GM12878 (cell line): Measurements from ENCODE around the gene ING3.

Experiments used
- CTCF ChIP-seq, 3 experiments: IDR thresholded peaks in 2 of 3; conservative IDR thresholded peaks in 1 of 3; 2 replicates each; pipeline ENCODE4 v1.5.1; 2011; ENCODE audit warnings: low read depth in 3 of 3, low read length in 3 of 3, mild to moderate bottlenecking in 3 of 3, control low read depth in 2 of 3, moderate library complexity in 2 of 3, inconsistent platforms in 1 of 3, mixed read lengths in 1 of 3; ENCODE audit not compliant: control insufficient read depth in 2 of 3, insufficient read depth in 1 of 3; ENCODE audit errors: extremely low read depth in 1 of 3
- FOXM1 ChIP-seq: IDR thresholded peaks from 2 replicates; pipeline ENCODE4 v1.6.1; 2012; ENCODE audit warnings: low read depth, mild to moderate bottlenecking, inconsistent platforms, low read length, moderate library complexity
- HDAC2 ChIP-seq: fragments of 200-600 bp; sonication (generic); IDR thresholded peaks from 2 replicates; pipeline ENCODE4 v1.6.1; 2017
- KDM1A ChIP-seq: fragments of 200-600 bp; sonication (generic); IDR thresholded peaks from 2 replicates; pipeline ENCODE4 v1.6.1; 2016; ENCODE audit warnings: borderline replicate concordance
- MAX ChIP-seq: IDR thresholded peaks from 2 replicates; pipeline ENCODE4 v1.6.1; 2012; ENCODE audit warnings: low read depth, low read length, improper control_type of control experiment
- NR2C2 ChIP-seq: IDR thresholded peaks from 2 replicates; pipeline ENCODE4 v1.6.1; 2011; ENCODE audit warnings: borderline replicate concordance, low read depth; ENCODE audit not compliant: control insufficient read depth, insufficient read length
- SIX5 ChIP-seq: IDR thresholded peaks from 2 replicates; pipeline ENCODE4 v1.6.1; 2011; ENCODE audit warnings: mild to moderate bottlenecking, low read depth, low read length, moderate library complexity; ENCODE audit not compliant: severe bottlenecking
- SMC3 ChIP-seq: IDR thresholded peaks from 2 replicates; pipeline ENCODE4 v1.6.1; 2011; ENCODE audit warnings: low read length, improper control_type of control experiment, borderline replicate concordance

DNA sequence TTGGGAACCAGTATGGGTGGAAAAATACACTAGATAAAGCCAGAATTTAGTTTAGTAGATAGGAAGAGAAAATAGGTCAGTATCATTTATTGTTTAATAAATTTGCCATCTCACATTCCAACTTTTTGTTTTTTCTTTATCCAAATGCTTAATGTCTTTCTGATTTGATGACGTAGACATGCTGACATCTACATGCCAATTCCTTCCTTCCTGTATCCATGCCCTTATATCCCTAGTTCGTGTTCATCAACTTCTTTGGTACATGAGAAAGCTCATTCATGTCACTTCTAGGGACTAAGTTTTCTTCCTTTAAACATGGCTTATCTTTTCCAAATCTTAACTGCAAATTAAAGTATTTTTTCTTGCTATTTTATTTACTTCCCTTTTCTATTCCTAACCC, 30.5 kb upstream of the ING3 start:
- TF ChIP-seq HDAC2 (no peak), MAX (no peak), SMC3 (no peak), KDM1A (no peak), CTCF (IDR thresholded peaks at IDR 0.05 in 2 of 3, conservative IDR thresholded peaks at IDR 0.05 in 1 of 3; ENCODE audit: control insufficient read depth in 2 of 3, extremely low read depth in 1 of 3, insufficient read depth in 1 of 3, low read depth in 3 of 3, low read length in 3 of 3) (no peak), FOXM1 (no peak), NR2C2 (no peak), SIX5 (no peak)
